ENCODE results near the gene TSTD1.
A peak's percentile ranks its signal among the peaks of the same experiment; 100 is the strongest.

The TSTD1 gene

GRCh38 chr1:161038523-161039153, at the start of gene TSTD1:
Gene TSTD1, minus strand, starts transcription at chr1:161038964. Its CDS starts 75 bp downstream, at chr1:161038889.
- DNase-seq, result peak; percentile 90

GRCh38 chr1:161086457-161086856, 47.7 kb upstream of the TSTD1 start:
- DNase-seq, result no peak

- no peak for DNase-seq
Measured at GRCh38 chr1:161085165-161085564, 46.4 kb upstream of the TSTD1 start.

GRCh38 chr1:161084597-161084988, 45.8 kb upstream of the TSTD1 start:
- no peak for DNase-seq

GRCh38 chr1:161083748-161084596, 45.2 kb upstream of the TSTD1 start:
- no peak for DNase-seq

GRCh38 chr1:161082996-161083747, 44.4 kb upstream of the TSTD1 start:
- DNase-seq, result no peak

GRCh38 chr1:161082483-161082882, 43.7 kb upstream of the TSTD1 start:
- no peak for DNase-seq

GRCh38 chr1:161081519-161081918, 42.8 kb upstream of the TSTD1 start:
- DNase-seq, result no peak

- DNase-seq, result no peak
Measured at GRCh38 chr1:161080441-161081405, 42.0 kb upstream of the TSTD1 start.

- no peak for DNase-seq
Measured at GRCh38 chr1:161079436-161080110, 40.8 kb upstream of the TSTD1 start.

- DNase-seq, result no peak
Measured at GRCh38 chr1:161077426-161077825, 38.7 kb upstream of the TSTD1 start.

- DNase-seq, result no peak
Measured at GRCh38 chr1:161076410-161076809, 37.6 kb upstream of the TSTD1 start.

- DNase-seq, result no peak
Measured at GRCh38 chr1:161074676-161075368, 36.1 kb upstream of the TSTD1 start.

- DNase-seq, result no peak
Measured at GRCh38 chr1:161073474-161074121, 34.8 kb upstream of the TSTD1 start.

GRCh38 chr1:161072751-161073449, 34.1 kb upstream of the TSTD1 start:
- DNase-seq, result no peak

GRCh38 chr1:161071886-161072371, 33.2 kb upstream of the TSTD1 start:
- DNase-seq, result peak; percentile 67

- DNase-seq, result no peak
Measured at GRCh38 chr1:161070761-161071160, 32.0 kb upstream of the TSTD1 start.

GRCh38 chr1:161069731-161070270, 31.0 kb upstream of the TSTD1 start, which contains the start of gene ARHGAP30:
Gene ARHGAP30, minus strand, starts transcription at chr1:161069891. Its CDS starts 267 bp downstream, at chr1:161069624.
- peak; percentile 89 for DNase-seq

GRCh38 chr1:161069241-161069640, 30.5 kb upstream of the TSTD1 start:
- no peak for DNase-seq

Data from activated CD4-positive, alpha-beta T cell treated with anti-CD3 and anti-CD28 coated beads for 48 hours (primary cell).